Measurements from ENCODE around the gene BRD4. TPM values are rescaled to one million over a fixed set of nuclear protein-coding genes. Genes with fewer than 3 reads are reported as not detected.

Gene BRD4
- total and polyA plus RNA-seq, 2 of the 13 experiments (the other 11 are each of a cell fraction or from before 2014, with no cell fraction given) = 10.5 to 11.4 TPM

DNA sequence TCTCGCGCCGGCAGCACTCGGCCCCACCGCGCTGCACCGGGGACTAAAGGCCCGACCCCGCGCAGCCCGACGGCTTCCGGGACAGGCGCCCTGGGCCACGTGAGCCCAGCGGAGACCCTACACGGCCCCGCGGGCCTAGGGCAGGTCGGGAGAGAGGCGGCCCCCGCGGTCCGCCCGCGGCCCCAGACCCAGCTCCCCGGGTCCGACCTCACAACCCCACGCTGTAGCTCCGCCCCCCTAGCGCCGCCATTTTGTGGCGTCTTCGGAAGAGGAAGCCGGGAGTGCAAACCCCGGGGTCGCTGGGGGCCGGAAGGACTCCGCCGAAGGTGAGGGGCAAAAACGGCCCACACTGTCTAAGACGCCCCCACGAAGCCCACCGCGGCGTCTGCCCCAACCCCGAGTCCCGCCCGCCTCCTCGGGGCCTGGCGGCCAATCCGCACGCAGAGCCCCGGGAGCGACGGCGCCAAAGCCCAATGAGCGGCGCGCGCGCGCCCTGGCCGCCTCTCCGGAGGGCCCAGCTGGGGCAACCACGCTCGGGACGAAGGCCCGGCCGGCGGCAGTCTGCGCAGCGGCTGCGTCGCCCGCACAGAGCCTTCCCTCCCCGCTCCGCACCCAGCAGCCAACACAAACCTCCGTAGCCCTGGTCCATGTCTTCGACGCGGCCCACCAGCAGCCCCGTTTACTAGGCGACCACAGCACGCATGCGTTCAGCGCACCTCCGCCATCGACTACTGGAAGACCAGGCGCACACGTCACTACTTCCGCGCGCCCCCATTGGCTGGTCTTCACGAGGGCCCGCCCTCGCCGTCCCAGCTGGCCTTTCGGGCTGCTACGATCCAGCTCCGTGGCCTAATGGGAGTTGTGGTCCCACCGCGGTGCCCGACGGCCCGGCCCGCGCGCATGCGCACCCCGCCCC lies 47.0 kb upstream of the BRD4 start, which contains the start of gene AKAP8 (continued):
- TF ChIP-seq ATF7 (IDR thresholded peaks at IDR 0.05) (no peak), ATF7 (CRISPR knock-in tag; IDR thresholded peaks at IDR 0.05) (no peak), ZNF652 (CRISPR knock-in tag; IDR thresholded peaks at IDR 0.05; ENCODE audit: borderline replicate concordance, low read depth) (no peak), PITX1 (CRISPR knock-in tag; IDR thresholded peaks at IDR 0.05) (no peak), ZSCAN5A (CRISPR knock-in tag; IDR thresholded peaks at IDR 0.05; ENCODE audit: borderline replicate concordance) (no peak), NAIF1 (CRISPR knock-in tag; IDR thresholded peaks at IDR 0.05; ENCODE audit: borderline replicate concordance) (no peak), TCF7L2 (IDR thresholded peaks at IDR 0.05; ENCODE audit: low read depth, low read length) (no peak), EP300 (IDR thresholded peaks at IDR 0.05; ENCODE audit: low read depth in 2 of 2, low read length in 2 of 2) (peak in 1 of 2 experiments; percentile 4; a peak in 1 of 4 replicates), EP300 (CRISPR knock-in tag; IDR thresholded peaks at IDR 0.05; ENCODE audit: borderline replicate concordance) (no peak), TBL1XR1 (IDR thresholded peaks at IDR 0.05; ENCODE audit: borderline replicate concordance, low read length, partially characterized antibody) (peak; percentile 7), ZNF770 (CRISPR knock-in tag; IDR thresholded peaks at IDR 0.05) (no peak), ZNF766 (CRISPR knock-in tag; IDR thresholded peaks at IDR 0.05; ENCODE audit: borderline replicate concordance) (0 out of 2 replicates have a peak, but pooled peaks have one; percentile 18), ZNF234 (CRISPR knock-in tag; conservative IDR thresholded peaks at IDR 0.05) (peak; percentile 70; the same call in 1 of the 2 replicates), ZNF441 (CRISPR knock-in tag; IDR thresholded peaks at IDR 0.05; ENCODE audit: borderline replicate concordance) (no peak; the same call in 1 of the 2 replicates), JUND (CRISPR knock-in tag; IDR thresholded peaks at IDR 0.05) (no peak), NCOR1 (IDR thresholded peaks at IDR 0.05; ENCODE audit: borderline replicate concordance, low read length) (no peak), ZNF790 (CRISPR knock-in tag; IDR thresholded peaks at IDR 0.05; ENCODE audit: borderline replicate concordance) (no peak; the same call in 1 of the 2 replicates), ZNF513 (CRISPR knock-in tag; conservative IDR thresholded peaks at IDR 0.05) (0 out of 2 replicates have a peak, but pooled peaks have one; percentile 15), ZSCAN9 (CRISPR knock-in tag; IDR thresholded peaks at IDR 0.05; ENCODE audit: borderline replicate concordance) (no peak; the same call in 1 of the 2 replicates), PBX3 (CRISPR knock-in tag; IDR thresholded peaks at IDR 0.05; ENCODE audit: borderline replicate concordance) (no peak; the same call in 1 of the 2 replicates)
